Measurements from ENCODE around the gene CACNA1F. TPM values are rescaled to one million over a fixed set of nuclear protein-coding genes. Genes with fewer than 3 reads are reported as not detected.

Gene CACNA1F
- total RNA-seq (2014; rRNA removed; shearing (Covaris generic)): not detected in 2 replicates
- 0.02 and 0.10 TPM in 2 replicates for polyA plus RNA-seq (2015; cell fraction: cytosol; rRNA removed)
- polyA plus RNA-seq (2015; cell fraction: nucleus; rRNA removed): 0.20 TPM in 1 of 2 replicates, not detected in the other

- in situ Hi-C loops (cut with HindIII; ENCODE audit: low pct_unique_long_range_greater_than_20kb, low sequenced_read_pairs): no loop called here
- no peak for DNase-seq (ENCODE audit: low read depth, low spot score)
These were observed at the start of gene CACNA1F for GRCh38 chrX:49233176-49233575. TSS of gene CACNA1F (minus strand) at chrX:49233340. CDS start at chrX:49233309, 31 bp downstream.

GRCh38 chrX:49282647-49283011 lies 49.5 kb upstream of the CACNA1F start:
- DNase-seq (ENCODE audit: low read depth, low spot score): peak; percentile 59
- in situ Hi-C loops (cut with HindIII; ENCODE audit: low pct_unique_long_range_greater_than_20kb, low sequenced_read_pairs): no loop called here

GRCh38 chrX:49278081-49278480 lies 44.9 kb upstream of the CACNA1F start:
- no peak for DNase-seq (ENCODE audit: low read depth, low spot score)
- in situ Hi-C loops (cut with HindIII; ENCODE audit: low pct_unique_long_range_greater_than_20kb, low sequenced_read_pairs): no loop called here

GRCh38 chrX:49277535-49277830 lies 44.3 kb upstream of the CACNA1F start:
- DNase-seq (ENCODE audit: low read depth, low spot score): no peak
- in situ Hi-C loops (cut with HindIII; ENCODE audit: low pct_unique_long_range_greater_than_20kb, low sequenced_read_pairs): no loop called here

GRCh38 chrX:49276671-49277534 lies 43.8 kb upstream of the CACNA1F start:
- no peak for DNase-seq (ENCODE audit: low read depth, low spot score)
- in situ Hi-C loops (cut with HindIII; ENCODE audit: low pct_unique_long_range_greater_than_20kb, low sequenced_read_pairs): no loop called here

GRCh38 chrX:49276207-49276606 lies 43.1 kb upstream of the CACNA1F start:
- no peak for DNase-seq (ENCODE audit: low read depth, low spot score)
- in situ Hi-C loops (cut with HindIII; ENCODE audit: low pct_unique_long_range_greater_than_20kb, low sequenced_read_pairs): no loop called here

- in situ Hi-C loops (cut with HindIII; ENCODE audit: low pct_unique_long_range_greater_than_20kb, low sequenced_read_pairs): no loop called here
- DNase-seq (ENCODE audit: low read depth, low spot score): no peak
These were observed 40.1 kb upstream of the CACNA1F start for GRCh38 chrX:49273181-49273727.

- in situ Hi-C loops (cut with HindIII; ENCODE audit: low pct_unique_long_range_greater_than_20kb, low sequenced_read_pairs): no loop called here
- DNase-seq (ENCODE audit: low read depth, low spot score): no peak
These were observed 39.3 kb upstream of the CACNA1F start for GRCh38 chrX:49272421-49272820.

- DNase-seq (ENCODE audit: low read depth, low spot score): no peak
- in situ Hi-C loops (cut with HindIII; ENCODE audit: low pct_unique_long_range_greater_than_20kb, low sequenced_read_pairs): no loop called here
These were observed 38.2 kb upstream of the CACNA1F start for GRCh38 chrX:49271341-49271740.

GRCh38 chrX:49270249-49270921 lies 37.2 kb upstream of the CACNA1F start:
- in situ Hi-C loops (cut with HindIII; ENCODE audit: low pct_unique_long_range_greater_than_20kb, low sequenced_read_pairs): no loop called here
- DNase-seq (ENCODE audit: low read depth, low spot score): no peak

GRCh38 chrX:49269767-49270248 lies 36.7 kb upstream of the CACNA1F start, which contains the start of gene PPP1R3F:
TSS of gene PPP1R3F (plus strand) at chrX:49269793. CDS start at chrX:49269870, 77 bp downstream.
- DNase-seq (ENCODE audit: low read depth, low spot score): no peak
- in situ Hi-C loops (cut with HindIII; ENCODE audit: low pct_unique_long_range_greater_than_20kb, low sequenced_read_pairs): no loop called here

GRCh38 chrX:49269010-49269766 lies 36.0 kb upstream of the CACNA1F start:
- in situ Hi-C loops (cut with HindIII; ENCODE audit: low pct_unique_long_range_greater_than_20kb, low sequenced_read_pairs): no loop called here
- peak; percentile 98 for DNase-seq (ENCODE audit: low read depth, low spot score)

- no peak for DNase-seq (ENCODE audit: low read depth, low spot score)
- in situ Hi-C loops (cut with HindIII; ENCODE audit: low pct_unique_long_range_greater_than_20kb, low sequenced_read_pairs): no loop called here
These were observed 35.5 kb upstream of the CACNA1F start for GRCh38 chrX:49268702-49269009.

- in situ Hi-C loops (cut with HindIII; ENCODE audit: low pct_unique_long_range_greater_than_20kb, low sequenced_read_pairs): no loop called here
- no peak for DNase-seq (ENCODE audit: low read depth, low spot score)
These were observed 33.6 kb upstream of the CACNA1F start for GRCh38 chrX:49266523-49267445.

- no peak for DNase-seq (ENCODE audit: low read depth, low spot score)
- in situ Hi-C loops (cut with HindIII; ENCODE audit: low pct_unique_long_range_greater_than_20kb, low sequenced_read_pairs): no loop called here
These were observed 31.3 kb upstream of the CACNA1F start, which contains the start of gene FOXP3 for GRCh38 chrX:49264460-49264859. TSS of gene FOXP3 (minus strand) at chrX:49264710. CDS start at chrX:49258505, 6,205 bp downstream.

GRCh38 chrX:49263631-49264030 lies 30.5 kb upstream of the CACNA1F start:
- no peak for DNase-seq (ENCODE audit: low read depth, low spot score)
- in situ Hi-C loops (cut with HindIII; ENCODE audit: low pct_unique_long_range_greater_than_20kb, low sequenced_read_pairs): no loop called here

- no peak for DNase-seq (ENCODE audit: low read depth, low spot score)
- in situ Hi-C loops (cut with HindIII; ENCODE audit: low pct_unique_long_range_greater_than_20kb, low sequenced_read_pairs): no loop called here
These were observed 29.5 kb upstream of the CACNA1F start for GRCh38 chrX:49262603-49263002.

Data from SK-MEL-5 (cell line).